Muscle of leg (tissue), 11 donors: Measurements from ENCODE around the gene SLC6A19. TPM values are rescaled to one million over a fixed set of nuclear protein-coding genes. Genes with fewer than 3 reads are reported as not detected.
"Not testable (repeated sequence)": the region's sequence is repeated elsewhere in the genome, so short reads cannot be mapped to it uniquely, and the experiment has no call there.

ENCODE experiments used
- DNase-seq: peaks from one replicate; pipeline ENCODE4 v3.0.0; 2013
- H3K27ac ChIP-seq: one replicate; pipeline ENCODE4 v1.5.1; 2013; ENCODE audit warnings: mild to moderate bottlenecking, low read length, control low read depth
- H3K27me3 ChIP-seq: one replicate; pipeline ENCODE4 v1.6.1; 2013; ENCODE audit warnings: low read length; ENCODE audit not compliant: control insufficient read depth, insufficient read depth
- H3K36me3 ChIP-seq: one replicate; pipeline ENCODE4 v1.6.1; 2013; ENCODE audit warnings: low read length; ENCODE audit not compliant: control insufficient read depth, insufficient read depth
- H3K4me1 ChIP-seq: one replicate; pipeline ENCODE4 v1.6.1; 2013; ENCODE audit warnings: low read length; ENCODE audit not compliant: control insufficient read depth, insufficient read depth
- H3K4me3 ChIP-seq: one replicate; pipeline ENCODE4 v1.5.1; 2013; ENCODE audit warnings: low read length, control low read depth
- H3K9me3 ChIP-seq: replicated peaks from 2 replicates; pipeline ENCODE4 v1.6.1; 2013; ENCODE audit warnings: low read depth, low read length; ENCODE audit not compliant: control insufficient read depth
- WGBS: methylation state at CpG from one replicate; pipeline ENCODE4 v1.1.5; 2013; ENCODE audit warnings: missing lambda C conversion rate; ENCODE audit not compliant: insufficient coverage; 5-methylcytosine and 5-hydroxymethylcytosine counted together
- polyA plus RNA-seq, 8 donors: library from polyadenylated mRNA; unstranded; fragments of 120-200 nt; gene quantifications; one replicate each; pipeline versions ENCODE4 v1.2.1 to v1.2.3, GENCODE V29; 2013; ENCODE audit warnings: inconsistent platforms in 1 of 8, low replicate concordance in 1 of 8; ENCODE audit not compliant: insufficient read length in 8 of 8, insufficient read depth in 1 of 8
- total RNA-seq: library from RNA; stranded (reverse); fragments of 120-200 nt; gene quantifications from one replicate; pipeline ENCODE4 v1.2.4, GENCODE V29; 2013

Gene SLC6A19
- total and polyA plus RNA-seq, 9 donors: 0.03 to 9.9 (median 0.11) TPM; not detected in 4

DNA sequence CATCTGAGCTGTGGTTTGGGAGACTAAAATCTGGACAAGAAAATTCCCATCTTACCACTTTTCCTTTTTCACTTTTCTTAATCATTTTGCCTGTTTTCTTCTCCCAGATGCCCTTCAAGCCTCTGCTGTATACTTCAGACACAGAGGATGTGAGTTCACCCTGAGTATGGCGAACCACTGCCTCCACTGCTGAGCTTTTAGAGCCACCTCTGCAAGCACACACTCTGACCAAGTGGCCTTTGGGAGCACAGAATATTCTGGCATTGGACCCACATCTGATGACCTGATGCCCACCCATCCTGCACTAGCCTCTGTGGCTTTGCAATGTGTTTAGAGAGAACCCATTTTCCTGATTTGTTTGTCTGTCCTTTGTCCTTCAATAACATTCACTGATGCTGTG, 61.0 kb downstream of the SLC6A19 start:
- H3K4me1 ChIP-seq: no peaks in the 10 kb centered on the region
- no peaks in the 10 kb centered on the region for H3K36me3 ChIP-seq
- H3K27ac ChIP-seq: no peak overlapping the region
- peaks cover 3% of the 10 kb centered on the region for H3K27me3 ChIP-seq
- 100% methylated on average over 1 of the region's 1 CpG for WGBS
- peaks cover 23% of the 10 kb centered on the region for H3K9me3 ChIP-seq
- no peak for DNase-seq
- H3K4me3 ChIP-seq: no peak overlapping the region

DNA sequence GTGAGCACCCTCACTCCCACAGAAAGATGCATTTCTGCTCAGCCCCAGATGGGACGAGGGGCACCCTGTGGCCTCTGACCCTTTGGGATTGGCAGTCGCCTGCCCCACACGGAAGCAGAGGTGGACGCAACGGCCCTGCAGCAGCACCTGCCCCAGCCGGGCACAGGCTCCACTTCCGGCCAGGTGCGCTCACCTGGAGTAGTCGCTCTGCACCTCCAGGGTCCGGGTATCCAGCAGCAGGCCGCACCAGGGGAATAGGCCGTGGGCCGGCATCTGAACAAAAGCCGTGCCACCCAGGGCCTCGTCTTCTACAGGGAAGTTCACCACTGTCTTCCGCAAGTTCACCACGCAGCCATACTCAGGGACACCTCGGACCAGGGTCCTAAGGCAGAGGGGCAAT, 62.8 kb downstream of the SLC6A19 start:
- peaks cover 3% of the 10 kb centered on the region for H3K27me3 ChIP-seq
- WGBS: 95% methylated on average over 17 of the region's 18 CpGs

DNA sequence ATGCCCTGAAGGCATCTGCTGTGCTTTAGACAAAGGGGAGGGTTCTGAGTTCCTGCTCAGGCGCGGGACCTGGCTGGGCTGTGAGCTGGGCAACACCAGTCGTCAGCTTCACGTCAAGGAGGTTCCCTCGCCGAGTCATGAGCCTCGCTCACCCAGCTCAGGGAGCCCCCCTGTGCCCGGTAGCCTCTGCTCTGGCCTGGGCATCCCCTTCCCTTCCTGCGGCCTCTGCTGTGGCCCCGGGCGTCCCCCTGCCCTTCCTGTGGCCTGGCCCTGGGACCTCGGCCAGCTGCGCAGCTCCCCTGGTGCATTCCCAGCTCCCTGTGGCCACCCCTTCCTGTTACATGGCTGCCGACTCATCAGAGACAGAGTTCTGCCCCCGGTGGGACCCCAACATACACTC, 63.6 kb downstream of the SLC6A19 start:
- no peak for DNase-seq
- H3K36me3 ChIP-seq: no peaks in the 10 kb centered on the region
- H3K27me3 ChIP-seq: peaks cover 3% of the 10 kb centered on the region
- 83% methylated on average over 15 of the region's 15 CpGs for WGBS
- H3K27ac ChIP-seq: no peak overlapping the region
- H3K4me1 ChIP-seq: no peaks in the 10 kb centered on the region
- peaks cover 23% of the 10 kb centered on the region for H3K9me3 ChIP-seq
- H3K4me3 ChIP-seq: no peak overlapping the region

More for the DNA sequence above, 62.8 kb downstream of the SLC6A19 start:
- H3K27ac ChIP-seq: no peak overlapping the region
- H3K4me3 ChIP-seq: no peak overlapping the region
- no peak for DNase-seq
- no peaks in the 10 kb centered on the region for H3K36me3 ChIP-seq
- no peaks in the 10 kb centered on the region for H3K4me1 ChIP-seq
- H3K9me3 ChIP-seq: peaks cover 23% of the 10 kb centered on the region

DNA sequence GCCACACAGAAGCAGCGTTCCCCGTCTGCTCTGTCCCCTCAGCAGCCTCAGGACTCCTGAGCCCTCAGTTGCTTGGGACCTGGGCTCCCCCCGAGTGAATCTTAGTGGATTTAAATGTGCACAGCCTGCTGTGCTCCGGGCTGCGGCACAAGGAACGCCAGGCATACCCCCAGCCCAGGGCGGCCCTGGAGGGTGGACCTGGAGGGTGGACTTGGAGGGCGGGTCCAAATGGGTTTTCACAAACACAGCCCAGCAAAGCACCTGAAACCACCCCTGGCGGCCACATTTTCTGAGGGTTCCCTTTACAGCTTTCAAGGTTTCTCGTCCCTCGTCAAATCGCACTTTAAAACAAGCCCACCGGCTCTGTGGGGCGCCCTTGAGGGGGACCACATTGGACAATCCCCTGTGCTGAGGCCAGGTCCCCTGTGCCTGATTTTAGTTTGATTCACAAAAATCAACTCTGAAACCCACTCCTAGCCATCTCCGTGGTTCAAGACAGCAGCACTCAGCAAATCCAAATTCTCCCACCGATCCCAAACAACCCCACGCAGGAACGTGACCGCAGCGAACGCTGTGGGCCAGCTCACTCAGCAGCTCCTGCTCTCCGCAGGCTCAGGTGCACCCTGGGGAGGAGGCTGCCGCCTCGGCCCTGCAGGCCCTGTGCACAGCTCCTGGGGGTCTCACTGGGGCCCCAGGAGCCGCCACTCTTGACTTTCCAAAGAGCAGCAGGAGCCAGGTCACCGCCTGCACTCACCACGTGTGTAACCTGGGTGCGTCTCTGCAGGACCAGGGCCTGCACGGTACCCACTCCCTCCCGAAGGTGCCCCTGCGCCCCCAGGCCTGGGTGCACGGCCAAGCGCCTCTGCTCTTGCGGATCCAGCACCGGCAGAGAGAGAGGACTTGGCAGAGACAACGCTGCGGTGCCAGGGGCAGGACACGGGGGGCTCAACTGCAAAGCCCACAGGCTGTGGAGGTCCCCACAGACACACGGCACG, 64.4 kb downstream of the SLC6A19 start:
- Histone ChIP-seq H3K27ac (no peak overlapping the region), H3K36me3 (no peaks in the 10 kb centered on the region), H3K27me3 (peaks cover 3% of the 10 kb centered on the region), H3K4me1 (no peaks in the 10 kb centered on the region), H3K4me3 (no peak overlapping the region), H3K9me3 (peaks cover 21% of the 10 kb centered on the region)
- WGBS: 89% methylated on average over 36 of the region's 40 CpGs
- DNase-seq: no peak

DNA sequence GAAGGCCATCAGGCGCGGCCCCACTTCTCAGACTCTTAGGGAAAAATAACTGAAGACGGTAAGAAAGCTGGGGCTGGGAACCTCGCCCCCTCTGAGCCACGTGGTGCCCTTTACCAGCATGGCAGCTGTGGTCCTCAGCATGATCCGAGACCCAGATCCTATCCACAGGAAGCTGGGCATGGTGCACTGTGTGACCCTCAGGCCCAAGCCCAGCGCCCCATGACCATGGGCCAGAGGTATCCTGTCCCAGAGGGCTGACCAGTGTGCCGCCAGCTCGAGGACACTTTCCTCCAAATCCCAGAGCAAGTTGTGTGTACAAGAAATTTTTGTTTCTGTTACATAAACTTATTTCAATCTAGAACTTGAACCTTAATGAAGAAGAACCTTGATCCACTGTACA, 65.4 kb downstream of the SLC6A19 start:
- Histone ChIP-seq H3K4me3 (no peak overlapping the region), H3K9me3 (peaks cover 13% of the 10 kb centered on the region), H3K36me3 (no peaks in the 10 kb centered on the region), H3K27ac (no peak overlapping the region), H3K27me3 (peaks cover under 1% of the 10 kb centered on the region), H3K4me1 (no peaks in the 10 kb centered on the region)
- WGBS: 89% methylated on average over 6 of the region's 9 CpGs
- no peak for DNase-seq

DNA sequence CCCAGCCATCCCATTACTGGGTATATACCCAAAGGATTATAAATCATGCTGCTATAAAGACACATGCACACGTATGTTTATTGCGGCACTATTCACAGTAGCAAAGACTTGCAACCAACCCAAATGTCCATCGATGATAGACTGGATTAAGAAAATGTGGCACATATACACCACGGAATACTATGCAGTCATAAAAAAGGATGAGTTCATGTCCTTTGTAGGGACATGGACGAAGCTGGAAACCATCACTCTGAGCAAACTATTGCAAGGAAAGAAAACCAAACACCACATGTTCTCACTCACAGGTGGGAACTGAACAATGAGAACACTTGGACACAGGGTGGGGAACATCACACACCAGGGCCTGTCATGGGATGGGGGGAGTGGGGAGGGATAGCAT, 66.1 kb downstream of the SLC6A19 start:
- WGBS: no CpG with 5 or more reads among the region's 5 CpGs

DNA sequence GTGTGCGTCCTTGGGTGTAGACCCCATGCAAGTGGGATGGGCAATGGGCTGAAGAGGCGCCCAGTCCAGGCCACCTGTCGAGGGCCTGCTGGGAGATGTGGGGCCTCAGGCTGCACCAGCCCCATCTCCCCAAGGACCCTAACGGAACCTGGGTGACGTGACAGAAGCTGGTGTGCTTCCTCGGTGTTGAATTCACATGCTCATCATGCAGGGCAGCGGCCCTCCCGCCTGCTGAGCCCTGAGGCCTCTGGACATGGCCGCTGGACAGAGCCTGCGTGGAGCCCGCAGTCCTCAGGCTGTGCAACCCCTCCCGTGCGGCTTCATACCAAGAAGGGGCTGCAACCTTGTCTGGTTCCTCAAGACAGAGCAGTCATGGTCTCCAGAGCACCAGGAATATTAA, 66.7 kb downstream of the SLC6A19 start:
- Histone ChIP-seq H3K27ac (no peak overlapping the region), H3K36me3 (no peaks in the 10 kb centered on the region), H3K27me3 (no peaks in the 10 kb centered on the region), H3K9me3 (peaks cover under 1% of the 10 kb centered on the region), H3K4me1 (no peaks in the 10 kb centered on the region), H3K4me3 (no peak overlapping the region)
- DNase-seq: no peak
- WGBS: 82% methylated on average over 11 of the region's 13 CpGs

More for the DNA sequence above, 66.1 kb downstream of the SLC6A19 start:
- not testable (repeated sequence) for DNase-seq, H3K27ac ChIP-seq, H3K9me3 ChIP-seq, H3K4me1 ChIP-seq, H3K4me3 ChIP-seq, H3K36me3 ChIP-seq, H3K27me3 ChIP-seq

DNA sequence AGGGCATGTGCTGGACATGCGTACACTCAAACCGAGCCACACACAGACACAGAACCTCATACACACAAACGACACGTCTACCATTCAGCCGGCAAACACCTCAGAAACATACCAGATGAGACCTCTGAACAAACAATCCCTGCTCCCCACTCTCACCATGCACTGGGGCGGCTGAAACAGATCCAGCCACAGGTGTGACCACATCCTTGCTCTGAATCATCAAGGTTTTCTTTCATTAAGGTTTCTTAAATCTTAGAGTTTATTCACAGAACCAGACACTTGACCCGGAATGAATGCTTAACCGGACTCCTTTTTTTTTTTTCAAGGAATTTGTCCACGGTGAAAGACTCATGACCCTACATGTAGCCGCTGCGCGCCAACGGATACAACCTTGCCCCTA, 67.3 kb downstream of the SLC6A19 start:
- no peak overlapping the region for H3K27ac ChIP-seq
- 81% methylated on average over 9 of the region's 13 CpGs for WGBS
- DNase-seq: no peak
- H3K9me3 ChIP-seq: no peaks in the 10 kb centered on the region
- no peak overlapping the region for H3K4me3 ChIP-seq
- no peaks in the 10 kb centered on the region for H3K36me3 ChIP-seq
- H3K27me3 ChIP-seq: no peaks in the 10 kb centered on the region
- H3K4me1 ChIP-seq: no peaks in the 10 kb centered on the region

DNA sequence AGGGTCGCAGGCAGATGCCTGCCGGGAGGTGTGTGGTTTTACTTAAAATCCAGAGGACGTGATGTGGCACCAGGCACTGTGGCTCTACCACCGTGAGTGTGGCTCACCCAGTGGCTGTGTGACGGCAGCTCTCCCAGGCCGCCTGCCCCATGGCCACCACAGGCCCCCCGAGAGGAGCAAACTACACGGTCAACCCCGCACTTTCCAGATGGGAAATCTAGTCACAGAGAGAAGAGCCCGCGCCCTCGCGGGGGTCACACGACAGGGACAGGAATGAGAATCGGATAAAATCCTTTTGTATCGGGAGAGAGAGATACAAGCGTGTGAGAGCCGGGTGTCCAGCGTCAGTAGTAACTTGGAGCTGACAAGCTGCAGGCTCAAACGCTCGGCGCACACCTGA, 69.0 kb downstream of the SLC6A19 start:
- WGBS: 89% methylated on average over 19 of the region's 22 CpGs
- Histone ChIP-seq H3K27ac (no peak overlapping the region), H3K9me3 (no peaks in the 10 kb centered on the region), H3K4me3 (no peak overlapping the region), H3K4me1 (no peaks in the 10 kb centered on the region), H3K36me3 (no peaks in the 10 kb centered on the region), H3K27me3 (no peaks in the 10 kb centered on the region)
- DNase-seq: no peak

DNA sequence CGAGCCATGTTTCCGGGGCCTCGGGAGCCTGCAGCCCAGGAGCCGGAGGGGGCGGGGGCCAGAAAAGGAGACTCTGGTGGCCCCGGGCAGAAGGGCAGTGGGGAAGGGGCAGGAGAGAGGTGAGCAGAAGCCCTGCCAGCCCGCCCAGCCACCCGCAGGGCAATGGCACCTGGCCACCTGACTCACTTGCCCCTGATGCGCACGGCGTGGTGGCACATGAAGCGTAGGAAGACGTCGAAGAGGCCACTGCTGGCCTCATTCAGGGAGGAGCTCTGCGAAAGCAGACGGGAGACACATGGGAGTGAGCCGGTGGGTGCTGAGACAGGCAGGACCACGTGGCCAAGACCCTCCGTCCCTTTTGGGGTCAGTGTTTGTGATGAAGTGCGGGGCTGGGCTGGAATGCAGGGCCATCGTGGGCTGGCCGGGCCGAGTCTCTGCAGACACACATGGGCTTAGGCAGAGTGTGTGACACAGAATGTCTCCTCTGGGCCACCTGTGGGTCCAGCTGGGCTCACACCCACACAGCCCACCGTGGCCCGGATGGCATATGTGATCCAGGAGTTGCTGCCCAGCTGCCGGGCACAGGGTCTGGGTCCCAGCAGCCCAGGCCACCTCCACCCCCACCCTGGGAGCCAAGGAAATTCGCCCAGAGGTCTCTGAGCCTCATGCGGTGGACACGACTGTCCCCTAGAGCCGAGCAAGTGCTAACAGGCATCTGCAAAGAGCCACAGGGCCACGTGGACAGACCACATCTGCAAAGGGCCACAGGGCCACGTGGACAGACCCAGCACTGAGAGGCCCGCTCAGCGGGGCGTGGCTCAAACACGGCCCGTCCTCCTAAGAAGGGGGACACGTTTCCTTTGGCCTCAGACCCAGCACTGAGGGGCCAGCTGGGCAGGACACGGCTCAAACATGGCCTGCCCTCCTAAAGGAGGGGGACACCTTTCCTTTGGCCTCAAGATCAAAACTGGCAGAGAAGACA, 69.8 kb downstream of the SLC6A19 start:
- 91% methylated on average over 39 of the region's 39 CpGs for WGBS
- H3K4me1 ChIP-seq: no peaks in the 10 kb centered on the region
- no peaks in the 10 kb centered on the region for H3K9me3 ChIP-seq
- DNase-seq: no peak
- H3K4me3 ChIP-seq: no peak overlapping the region
- H3K36me3 ChIP-seq: no peaks in the 10 kb centered on the region
- H3K27me3 ChIP-seq: no peaks in the 10 kb centered on the region
- H3K27ac ChIP-seq: no peak overlapping the region
